C4-2B (cell line): ENCODE data around the gene SLC16A11.

Experiments
- ZFX ChIP-seq: fragments of 450-650 bp; IDR thresholded peaks from 2 replicates; pipeline ENCODE4 v1.6.1; 2017
- TF ChIP-seq, protein P1 (sequence below): fragments of 450-650 bp; conservative IDR thresholded peaks from 2 replicates; pipeline ENCODE4 v1.5.1; 2017; ENCODE audit warnings: mild to moderate bottlenecking

DNA sequence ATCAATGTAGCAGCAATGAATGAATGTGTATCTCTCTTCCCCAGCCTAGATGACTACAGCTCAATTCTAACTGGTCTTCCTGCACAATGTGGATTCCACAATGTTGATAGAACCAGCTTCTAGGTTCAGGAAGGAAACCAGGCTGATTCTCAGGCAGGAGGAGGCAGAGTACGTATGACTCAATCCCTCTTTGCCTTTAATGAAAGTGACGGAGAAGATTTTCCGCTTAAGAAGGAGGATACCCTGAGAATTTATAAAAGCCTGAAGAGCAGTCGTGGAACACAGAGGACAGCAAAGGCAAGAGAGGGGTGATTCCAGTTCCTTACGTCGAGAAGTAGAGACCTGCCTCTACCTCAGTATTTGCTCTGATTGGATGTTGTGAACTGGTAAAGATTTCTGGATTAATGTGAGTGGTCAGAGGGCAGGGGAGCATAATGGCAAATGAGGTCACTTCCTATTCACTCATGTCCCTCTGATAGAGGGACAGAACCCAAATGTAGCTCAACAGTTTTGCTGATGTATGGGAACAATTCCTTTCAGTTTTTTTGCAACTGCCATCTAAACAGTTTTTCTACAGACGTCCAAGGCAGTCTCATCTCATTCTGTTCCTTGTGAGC, 15.0 kb upstream of the SLC16A11 start:
- TF ChIP-seq, protein P1, sequence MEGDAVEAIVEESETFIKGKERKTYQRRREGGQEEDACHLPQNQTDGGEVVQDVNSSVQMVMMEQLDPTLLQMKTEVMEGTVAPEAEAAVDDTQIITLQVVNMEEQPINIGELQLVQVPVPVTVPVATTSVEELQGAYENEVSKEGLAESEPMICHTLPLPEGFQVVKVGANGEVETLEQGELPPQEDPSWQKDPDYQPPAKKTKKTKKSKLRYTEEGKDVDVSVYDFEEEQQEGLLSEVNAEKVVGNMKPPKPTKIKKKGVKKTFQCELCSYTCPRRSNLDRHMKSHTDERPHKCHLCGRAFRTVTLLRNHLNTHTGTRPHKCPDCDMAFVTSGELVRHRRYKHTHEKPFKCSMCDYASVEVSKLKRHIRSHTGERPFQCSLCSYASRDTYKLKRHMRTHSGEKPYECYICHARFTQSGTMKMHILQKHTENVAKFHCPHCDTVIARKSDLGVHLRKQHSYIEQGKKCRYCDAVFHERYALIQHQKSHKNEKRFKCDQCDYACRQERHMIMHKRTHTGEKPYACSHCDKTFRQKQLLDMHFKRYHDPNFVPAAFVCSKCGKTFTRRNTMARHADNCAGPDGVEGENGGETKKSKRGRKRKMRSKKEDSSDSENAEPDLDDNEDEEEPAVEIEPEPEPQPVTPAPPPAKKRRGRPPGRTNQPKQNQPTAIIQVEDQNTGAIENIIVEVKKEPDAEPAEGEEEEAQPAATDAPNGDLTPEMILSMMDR, result no peak
- no peak for TF ChIP-seq ZFX
